HepG2 (cell line): ENCODE results near the gene PRKG1. TPM values are rescaled to one million over a fixed set of nuclear protein-coding genes. Genes with fewer than 3 reads are reported as not detected.

ENCODE experiments used
- ATAC-seq: fragments of 200-7000 bp; cut with Tn5 transposase; 3 replicates; pipeline ENCODE4 v1.9.1; 2020; ENCODE audit warnings: mild to moderate bottlenecking, moderate library complexity
- BruUV-seq: library from RNA; stranded (reverse); fragments of 400-500 nt; replicated peaks from 2 replicates; lab custom pipeline; 2021; lab: Mats Ljungman, UMichigan
- CTCF ChIA-PET: fragments of 300-600 bp; formaldehyde crosslinking; extraction: SDS; loops from one replicate; lab custom pipeline; 2021; ENCODE audit warnings: low total read pairs, inconsistent platforms, low intra/inter-chr PET ratio; lab: Yijun Ruan, JAX
- POLR2A ChIA-PET: fragments of 350-600 bp; sonication (Branson Sonifier 250); formaldehyde crosslinking; loops from one replicate; lab custom pipeline; 2020; ENCODE audit warnings: antibody characterized with exemption, inconsistent platforms; lab: Yijun Ruan, JAX
- DNase-seq: peaks from one replicate; pipeline ENCODE4 v3.0.0-alpha.2; 2015; ENCODE audit warnings: low spot score
- FAIRE-seq: peaks from 3 replicates; lab custom pipeline; 2011; peaks lifted over from hg19 to GRCh38; lab: Jason Lieb, UNC
- H2AFZ ChIP-seq: one replicate; pipeline ENCODE4 v1.6.1; 2011; ENCODE audit warnings: low read length, inconsistent platforms
- H3K27ac ChIP-seq: fragments of 300-600 bp; 3 replicates; pipeline ENCODE4 v1.8.0; 2011; ENCODE audit warnings: mixed run types, mild to moderate bottlenecking, mixed read lengths, low read length, inconsistent platforms; ENCODE audit not compliant: insufficient read depth; ENCODE audit errors: extremely low read length
- H3K27me3 ChIP-seq, 2 experiments: fragments of 200-600 bp in 1 of 2; 2 replicates in 1 of 2; 3 replicates in 1 of 2; pipeline versions ENCODE4 v1.6.0 to v1.8.0; 2011; ENCODE audit warnings: low read length in 2 of 2, mild to moderate bottlenecking in 2 of 2, moderate library complexity in 2 of 2, inconsistent platforms in 1 of 2; ENCODE audit not compliant: insufficient read depth in 2 of 2, control insufficient read depth in 1 of 2
- H3K36me3 ChIP-seq, 2 experiments: fragments of 200-600 bp in 1 of 2; replicated peaks in 1 of 2; 2 replicates in 1 of 2; 3 replicates in 1 of 2; pipeline versions ENCODE4 v1.5.1 to v1.8.0; 2011; ENCODE audit warnings: low read length in 2 of 2, inconsistent platforms in 1 of 2; ENCODE audit not compliant: insufficient read depth in 2 of 2, control insufficient read depth in 1 of 2
- H3K4me1 ChIP-seq: 2 replicates; pipeline ENCODE4 v1.5.1; 2012; ENCODE audit warnings: low read length, inconsistent platforms; ENCODE audit not compliant: insufficient read depth
- H3K4me2 ChIP-seq: 2 replicates; pipeline ENCODE4 v1.6.0; 2011; ENCODE audit warnings: low read depth, low read length, inconsistent platforms
- H3K4me3 ChIP-seq, 3 experiments: fragments of 200-600 bp in 1 of 3; sonication (generic), shearing (Covaris generic) in 1 of 3; replicated peaks in 1 of 3; 2 replicates each; pipeline ENCODE4 v1.5.1; 2011 to 2016; ENCODE audit warnings: low read length in 3 of 3, inconsistent platforms in 2 of 3, low read depth in 2 of 3, mild to moderate bottlenecking in 2 of 3, control low read depth in 1 of 3, mixed read lengths in 1 of 3; ENCODE audit not compliant: insufficient read depth in 1 of 3
- H3K79me2 ChIP-seq: one replicate; pipeline ENCODE4 v1.6.1; 2011; ENCODE audit warnings: low read length, inconsistent platforms; ENCODE audit not compliant: insufficient read depth
- H3K9ac ChIP-seq: 2 replicates; pipeline ENCODE4 v1.6.0; 2011; ENCODE audit warnings: mild to moderate bottlenecking, low read depth, low read length, inconsistent platforms; ENCODE audit not compliant: insufficient read depth
- H3K9me3 ChIP-seq: 2 replicates; pipeline ENCODE4 v1.5.1; 2012; ENCODE audit warnings: mild to moderate bottlenecking, low read length
- H4K20me1 ChIP-seq: 2 replicates; pipeline ENCODE4 v1.6.0; 2011; ENCODE audit warnings: inconsistent platforms, mild to moderate bottlenecking, low read length, moderate library complexity; ENCODE audit not compliant: insufficient read depth
- CEBPB ChIP-seq: IDR thresholded peaks from 2 replicates; pipeline ENCODE4 v1.6.1; 2011; ENCODE audit warnings: low read depth, low read length, improper control_type of control experiment, borderline replicate concordance
- CHCHD3 ChIP-seq: sonication (generic); formaldehyde crosslinking; IDR thresholded peaks from 2 replicates; pipeline ENCODE4 v1.8.0; 2022; ENCODE audit warnings: mild to moderate bottlenecking, missing genetic modification reagents, moderate library complexity
- CTCF ChIP-seq: sonication (generic); formaldehyde crosslinking; IDR thresholded peaks from 2 replicates; pipeline ENCODE4 v1.5.0; 2020; ENCODE audit warnings: mild to moderate bottlenecking, missing genetic modification reagents, moderate library complexity
- DMAP1 ChIP-seq: IDR thresholded peaks from 2 replicates; pipeline ENCODE4 v1.6.1; 2016
- SMC3 ChIP-seq: IDR thresholded peaks from 2 replicates; pipeline ENCODE4 v1.6.1; 2011; ENCODE audit warnings: low read length, improper control_type of control experiment
- STAG1 ChIP-seq: sonication (generic); formaldehyde crosslinking; IDR thresholded peaks from 2 replicates; pipeline ENCODE4 v1.4.0; 2020; ENCODE audit warnings: missing genetic modification reagents
- TEAD2 ChIP-seq: sonication (generic); formaldehyde crosslinking; IDR thresholded peaks from 2 replicates; pipeline ENCODE4 v1.9.0; 2021; ENCODE audit warnings: missing genetic modification reagents
- WGBS: methylation state at CpG from one replicate; pipeline ENCODE4 v1.1.6; 2017; ENCODE audit warnings: low lambda C conversion rate; 5-methylcytosine and 5-hydroxymethylcytosine counted together
- in situ Hi-C: cut with HindIII; loops from 2 replicates; pipeline ENCODE4 v1.10.0; 2017; ENCODE audit warnings: low pct_unique_long_range_greater_than_20kb; ENCODE audit not compliant: extremely low pct_ligation_motif_present
- intact Hi-C: fragments of 100-400 bp; cut with micrococcal nuclease; formaldehyde crosslinking; loops from one replicate; pipeline ENCODE4 v1.10.0; 2022; ENCODE audit not compliant: unreplicated experiment
- polyA plus RNA-seq, 8 experiments: library from polyadenylated mRNA; depleted of rRNA in 3 of 8; stranded (reverse) in 7 of 8; unstranded in 1 of 8; fragments of >200 nt; fragmentation: Illumina TruSeq in 4 of 8; extraction: Trizol in 4 of 8; gene quantifications; 2 replicates each; pipeline versions ENCODE4 v1.2.1 to v1.2.3, GENCODE V29; 2011 to 2016; ENCODE audit warnings: low read depth in 4 of 8, missing spikeins in 1 of 8, mixed read lengths in 1 of 8; ENCODE audit not compliant: insufficient read depth in 1 of 8
- total RNA-seq, 5 experiments: library from RNA; depleted of rRNA; stranded (reverse); fragments of >200 nt; fragmentation: Illumina TruSeq; extraction: Trizol; gene quantifications; 2 replicates each; pipeline ENCODE4 v1.2.3, GENCODE V29; 2016; ENCODE audit warnings: low read depth in 1 of 5

PRKG1 gene
- total and polyA plus RNA-seq, 2 of the 13 experiments (the other 11 are each of a cell fraction or from before 2014, with no cell fraction given): 0.01 TPM; not detected in 1

GRCh38 chr10:51422311-51423120 lies 348.2 kb downstream of the PRKG1 start:
- no peak overlapping the region for H3K27ac ChIP-seq
- no peaks in the 10 kb centered on the region for H3K36me3 ChIP-seq
- H2AFZ ChIP-seq: no peak overlapping the region
- H3K4me1 ChIP-seq: no peaks in the 10 kb centered on the region
- BruUV-seq: no TSS peak
- H3K9me3 ChIP-seq: no peaks in the 10 kb centered on the region
- no peaks in the 10 kb centered on the region for H3K27me3 ChIP-seq
- WGBS: 9% methylated on average over 6 of the region's 6 CpGs
- peak; percentile 15 for DNase-seq
- intact Hi-C loops (loop anchor here (1.0 kb wide), 1 partner anchor 359 kb away; no protein-coding TSS in a partner anchor), in situ Hi-C loops (loop anchor here (10.0 kb wide), 1 partner anchor 358 kb away; no protein-coding TSS in a partner anchor)
- ATAC-seq: peak; percentile 80
- no peaks in the 10 kb centered on the region for H4K20me1 ChIP-seq
- H3K79me2 ChIP-seq: no peaks in the 10 kb centered on the region
- TF ChIP-seq STAG1 (peak; percentile 37), SMC3 (peak; percentile 55), DMAP1 (no peak), CHCHD3 (CRISPR knock-in tag) (no peak), CTCF (CRISPR knock-in tag) (peak; percentile 64)
- H3K9ac ChIP-seq: no peak overlapping the region
- ChIA-PET CTCF (interaction anchor here (1.4 kb wide), 1 partner anchor 359 kb away, joined by 7 read pairs; no protein-coding TSS in a partner anchor), POLR2A (no interaction called here)
- H3K4me3 ChIP-seq: no peak overlapping the region
- no peak overlapping the region for H3K4me2 ChIP-seq
- FAIRE-seq: no peak

GRCh38 chr10:51423121-51423452 lies 348.8 kb downstream of the PRKG1 start:
- WGBS: 18% methylated on average over 4 of the region's 4 CpGs
- intact Hi-C loops: no loop called here
- BruUV-seq: no TSS peak

More at GRCh38 chr10:51423121-51423452, 348.8 kb downstream of the PRKG1 start:
- Histone ChIP-seq H3K4me2 (no peak overlapping the region), H3K4me1 (no peaks in the 10 kb centered on the region), H3K9ac (no peak overlapping the region), H3K9me3 (no peaks in the 10 kb centered on the region), H3K4me3 (no peak overlapping the region), H3K79me2 (no peaks in the 10 kb centered on the region), H3K27me3 (no peaks in the 10 kb centered on the region), H2AFZ (no peak overlapping the region), H4K20me1 (no peaks in the 10 kb centered on the region), H3K36me3 (no peaks in the 10 kb centered on the region), H3K27ac (no peak overlapping the region)
- DNase-seq: no peak
- CTCF ChIA-PET: interaction anchor here (1.4 kb wide), 1 partner anchor 360 kb away, joined by 7 read pairs; no protein-coding TSS in a partner anchor
- ATAC-seq: no peak
- in situ Hi-C loops: loop anchor here (10.0 kb wide), 1 partner anchor 358 kb away; no protein-coding TSS in a partner anchor
- TF ChIP-seq CEBPB: peak; percentile 76
- no peak for TF ChIP-seq TEAD2 (CRISPR knock-in tag)
- no peak for FAIRE-seq
- POLR2A ChIA-PET: no interaction called here
